ENCODE data around the gene SHANK3.

DNA sequence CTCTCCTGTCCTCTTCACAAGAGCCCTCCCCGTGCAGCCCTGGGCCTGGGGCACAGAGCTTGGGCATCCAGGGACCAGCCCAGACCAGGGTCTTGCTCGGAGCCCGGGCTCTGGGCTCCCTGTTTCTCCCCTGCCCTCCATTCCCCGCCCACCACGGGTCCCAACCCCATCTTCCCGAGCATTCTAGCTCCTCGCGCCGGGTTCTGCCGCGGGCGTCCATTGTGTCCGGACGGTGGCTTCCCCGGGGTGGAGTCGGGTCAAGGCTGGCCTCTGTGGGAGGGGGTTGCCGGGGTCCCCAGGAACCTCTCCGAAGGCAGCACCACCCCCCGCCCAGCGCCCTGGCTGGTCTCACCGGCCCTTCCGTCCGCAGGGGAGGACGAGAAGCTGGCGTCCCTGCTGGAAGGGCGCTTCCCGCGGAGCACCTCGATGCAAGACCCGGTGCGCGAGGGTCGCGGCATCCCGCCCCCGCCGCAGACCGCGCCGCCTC, 47.2 kb downstream of the SHANK3 start:
- TF ChIP-seq, protein P1, sequence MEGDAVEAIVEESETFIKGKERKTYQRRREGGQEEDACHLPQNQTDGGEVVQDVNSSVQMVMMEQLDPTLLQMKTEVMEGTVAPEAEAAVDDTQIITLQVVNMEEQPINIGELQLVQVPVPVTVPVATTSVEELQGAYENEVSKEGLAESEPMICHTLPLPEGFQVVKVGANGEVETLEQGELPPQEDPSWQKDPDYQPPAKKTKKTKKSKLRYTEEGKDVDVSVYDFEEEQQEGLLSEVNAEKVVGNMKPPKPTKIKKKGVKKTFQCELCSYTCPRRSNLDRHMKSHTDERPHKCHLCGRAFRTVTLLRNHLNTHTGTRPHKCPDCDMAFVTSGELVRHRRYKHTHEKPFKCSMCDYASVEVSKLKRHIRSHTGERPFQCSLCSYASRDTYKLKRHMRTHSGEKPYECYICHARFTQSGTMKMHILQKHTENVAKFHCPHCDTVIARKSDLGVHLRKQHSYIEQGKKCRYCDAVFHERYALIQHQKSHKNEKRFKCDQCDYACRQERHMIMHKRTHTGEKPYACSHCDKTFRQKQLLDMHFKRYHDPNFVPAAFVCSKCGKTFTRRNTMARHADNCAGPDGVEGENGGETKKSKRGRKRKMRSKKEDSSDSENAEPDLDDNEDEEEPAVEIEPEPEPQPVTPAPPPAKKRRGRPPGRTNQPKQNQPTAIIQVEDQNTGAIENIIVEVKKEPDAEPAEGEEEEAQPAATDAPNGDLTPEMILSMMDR (conservative IDR thresholded peaks at IDR 0.05; ENCODE audit: low read length), result no peak
- TF ChIP-seq EZH2phosphoT487 (IDR thresholded peaks at IDR 0.05; ENCODE audit: borderline replicate concordance, low read depth, low read length), result no peak

Data from OCI-LY7 (cell line).